Pons (tissue), 1 donor: ENCODE measurements around the gene DIO1.

ENCODE experiments used
- DNase-seq: peaks from one replicate; pipeline ENCODE4 v3.0.0-alpha.2; 2016; ENCODE audit warnings: low spot score

DIO1 gene

DNA sequence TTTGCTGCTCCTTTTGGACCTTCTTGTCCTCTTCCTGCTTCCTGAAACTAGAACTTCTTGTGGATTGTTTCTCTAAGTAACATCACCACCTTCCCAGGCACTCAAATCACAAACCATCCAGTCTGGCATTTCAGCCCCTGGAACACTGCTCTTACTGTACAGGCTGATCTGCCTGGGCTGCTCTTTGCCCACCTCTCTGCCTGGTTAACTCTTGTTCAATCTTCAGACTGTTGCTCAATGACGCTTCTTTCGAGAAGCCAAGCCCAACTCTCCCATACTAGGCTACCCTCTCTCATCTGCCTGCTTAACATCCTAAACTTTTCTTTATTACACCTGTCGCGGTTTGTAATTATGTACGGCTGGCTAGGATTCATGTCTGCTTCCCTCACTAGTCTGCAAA, 657 bp downstream of the DIO1 start:
- no peak for DNase-seq

DNA sequence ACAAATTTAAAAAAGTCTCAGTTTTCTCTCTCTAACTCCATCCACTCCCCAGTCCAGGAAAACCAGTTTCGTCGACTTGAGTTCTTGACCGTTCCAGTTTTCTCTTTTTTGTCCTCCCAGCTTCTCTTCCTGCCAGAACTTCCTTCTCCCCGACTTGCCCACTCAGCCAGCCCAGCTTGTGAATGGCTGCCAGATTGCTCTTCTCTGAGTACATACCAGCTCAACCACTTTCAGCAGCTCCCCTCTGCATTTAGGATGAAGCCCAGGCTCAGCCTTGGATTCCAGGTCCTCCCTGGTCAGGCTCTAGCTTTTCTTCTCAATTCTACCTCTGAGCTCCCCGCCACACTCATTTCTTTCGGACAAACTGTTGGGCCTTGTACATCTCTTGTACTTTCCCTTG, 1.4 kb downstream of the DIO1 start:
- no peak for DNase-seq

DNA sequence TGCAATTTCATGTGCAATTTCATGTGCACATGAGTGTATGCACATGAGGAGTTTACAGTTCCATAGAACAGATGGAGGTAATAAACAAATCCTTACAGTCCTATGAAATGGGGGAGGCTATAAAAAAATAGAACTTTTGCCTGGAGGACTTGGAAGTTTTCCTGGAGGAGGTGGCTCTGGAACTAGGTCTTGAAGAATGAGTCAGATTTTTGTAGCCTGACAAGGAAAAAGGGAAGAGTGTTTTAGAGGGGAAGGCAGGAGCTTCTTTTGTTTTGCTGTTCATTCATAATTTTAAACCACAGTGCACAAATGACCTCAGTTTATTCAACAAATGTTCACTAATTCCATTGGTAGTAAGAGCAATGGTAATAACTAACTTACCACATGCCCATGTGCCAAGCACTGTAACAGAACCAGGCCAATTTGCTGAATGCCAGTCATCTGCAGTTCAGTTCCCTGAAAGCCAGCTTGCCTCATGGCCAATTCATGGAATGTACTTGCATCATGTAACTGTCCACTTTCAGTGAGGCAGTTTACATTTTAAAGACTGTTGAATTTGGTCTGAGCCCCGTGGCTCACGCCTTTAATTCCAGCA, 2.7 kb downstream of the DIO1 start:
- DNase-seq: peak; percentile 37

DNA sequence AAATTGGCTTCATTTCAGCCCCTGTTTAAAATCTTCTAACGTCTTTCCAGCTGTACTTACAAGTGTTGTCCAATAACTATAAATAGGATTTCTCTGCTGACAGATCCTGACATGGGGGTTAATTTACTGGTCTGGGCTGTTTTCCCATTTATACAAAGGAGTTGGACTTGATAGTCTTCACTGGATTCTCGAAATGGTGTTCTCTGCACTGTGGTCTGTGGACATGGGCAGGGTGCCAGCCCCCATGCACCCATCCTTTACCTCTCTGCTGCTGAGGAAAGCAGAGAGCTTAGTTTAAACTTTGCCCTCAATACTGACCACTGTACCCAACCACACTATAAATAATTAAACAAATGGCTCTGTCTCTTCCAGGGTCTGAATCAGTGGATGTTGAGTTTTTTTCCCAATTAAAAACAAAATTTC, 5.2 kb downstream of the DIO1 start:
- DNase-seq: peak; percentile 23

DNA sequence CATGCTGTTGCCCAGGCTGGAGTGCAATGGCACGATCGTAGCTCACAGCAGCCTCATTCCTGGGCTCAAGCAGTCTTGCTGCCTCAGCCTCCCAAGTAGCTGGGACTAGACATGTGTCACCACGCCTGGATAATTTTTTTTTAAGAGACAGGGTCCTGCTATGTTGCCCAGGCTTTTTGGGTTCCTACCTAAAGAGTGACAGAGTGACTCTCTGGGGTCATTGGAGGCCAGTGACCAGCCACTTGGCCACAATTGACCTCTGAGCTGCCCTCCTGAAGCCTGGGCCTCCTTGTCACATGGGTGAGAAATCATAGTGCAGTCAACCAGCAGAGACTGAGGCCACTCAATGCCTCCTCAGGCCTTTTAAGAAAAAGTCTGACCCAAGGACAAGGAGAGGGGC, 5.7 kb downstream of the DIO1 start:
- no peak for DNase-seq

DNA sequence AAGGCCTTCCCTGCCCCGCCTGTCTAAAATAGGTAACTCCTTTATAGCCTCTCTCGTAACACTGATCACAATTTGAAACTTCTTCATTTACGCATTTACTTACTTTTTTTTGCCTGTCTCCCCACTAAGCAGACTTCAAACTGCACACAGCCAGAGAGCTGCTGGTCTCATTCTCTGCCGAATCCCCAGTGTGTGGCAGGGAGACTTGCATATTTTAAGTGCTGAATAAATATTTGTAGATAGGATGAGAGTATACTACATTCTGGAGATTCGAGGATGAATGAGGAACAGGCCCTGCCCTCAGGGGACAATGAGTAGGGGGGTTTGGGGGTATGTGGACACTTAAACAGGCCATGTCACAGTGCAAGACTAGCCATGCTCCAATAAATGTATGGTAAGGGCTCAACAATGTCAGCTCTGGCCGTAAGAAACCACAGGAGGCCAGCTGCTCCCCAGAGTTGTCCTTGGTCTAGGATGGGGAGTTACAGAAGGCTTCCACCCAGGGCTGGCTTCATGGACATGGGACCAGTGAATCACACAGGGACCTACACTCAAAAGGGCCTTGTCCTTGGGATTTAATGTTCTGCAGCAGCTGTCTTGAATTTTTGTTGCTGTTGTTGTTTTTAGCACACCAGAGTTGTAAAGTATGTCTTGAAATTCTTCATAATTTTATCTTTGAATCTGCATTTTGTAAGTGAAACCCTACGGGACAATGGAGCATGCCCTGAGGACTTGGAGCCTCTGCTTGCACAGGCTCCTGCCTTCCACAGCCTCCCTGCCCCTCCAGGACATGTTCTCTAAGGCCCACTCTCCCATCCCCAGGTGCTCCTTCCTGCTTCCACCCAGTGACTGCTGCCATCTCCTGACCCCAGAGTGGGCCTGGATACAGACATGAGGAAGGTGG, 8.5 kb downstream of the DIO1 start:
- no peak for DNase-seq

DNA sequence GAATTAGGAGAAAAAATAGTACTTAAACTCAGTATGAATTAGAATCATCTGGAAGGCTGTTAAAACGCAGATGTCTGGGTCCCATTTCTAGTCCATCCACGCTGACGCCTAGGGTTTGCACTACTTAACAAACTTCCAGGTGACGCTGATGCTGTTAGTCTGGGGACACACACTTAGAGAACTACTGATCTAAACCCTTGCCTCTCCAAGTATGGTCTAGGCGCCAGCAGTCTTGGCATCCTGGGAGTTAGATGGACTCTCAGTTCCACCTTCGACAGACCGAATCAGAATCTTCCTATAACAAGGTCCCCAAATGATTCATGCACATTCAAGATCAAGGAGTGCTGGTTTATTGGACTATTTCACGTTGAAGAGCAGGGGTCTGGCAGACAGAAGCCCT, 11.5 kb downstream of the DIO1 start:
- DNase-seq: no peak

DNA sequence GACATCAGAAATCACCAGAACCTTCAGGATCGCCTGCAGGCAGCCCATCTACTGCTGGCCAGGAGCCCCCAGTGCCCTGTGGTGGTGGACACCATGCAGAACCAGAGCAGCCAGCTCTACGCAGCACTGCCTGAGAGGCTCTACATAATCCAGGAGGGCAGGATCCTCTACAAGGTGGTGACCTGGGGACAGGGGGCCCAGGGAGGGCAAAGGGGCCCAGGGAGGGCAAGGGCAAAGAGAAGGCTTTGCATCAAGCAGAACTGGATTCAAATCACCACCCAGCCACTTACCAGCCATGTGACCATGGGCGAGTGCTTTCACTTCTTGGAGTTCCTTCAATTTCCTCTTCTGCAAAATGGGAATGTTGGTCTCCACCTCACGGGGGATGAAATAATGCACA, 12.1 kb downstream of the DIO1 start:
- no peak for DNase-seq

DNA sequence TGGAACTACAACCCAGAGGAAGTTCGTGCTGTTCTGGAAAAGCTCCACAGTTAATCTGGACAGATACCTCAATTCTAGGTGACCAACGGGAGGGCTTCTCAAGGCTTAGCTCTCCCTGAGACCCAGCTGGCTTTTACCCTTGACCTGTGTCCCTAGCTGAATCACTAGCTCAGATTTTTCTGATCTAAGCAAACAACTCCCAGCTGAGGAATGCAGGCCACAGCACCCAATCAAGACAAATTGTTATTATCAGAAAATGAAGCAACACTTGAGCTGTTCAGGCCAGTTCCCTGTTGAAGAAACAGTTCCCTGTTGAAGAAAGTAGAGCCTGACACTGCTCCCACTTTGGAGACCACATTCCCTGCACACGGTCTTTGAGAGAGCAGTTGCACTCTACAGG, 16.0 kb downstream of the DIO1 start:
- DNase-seq: no peak

DNA sequence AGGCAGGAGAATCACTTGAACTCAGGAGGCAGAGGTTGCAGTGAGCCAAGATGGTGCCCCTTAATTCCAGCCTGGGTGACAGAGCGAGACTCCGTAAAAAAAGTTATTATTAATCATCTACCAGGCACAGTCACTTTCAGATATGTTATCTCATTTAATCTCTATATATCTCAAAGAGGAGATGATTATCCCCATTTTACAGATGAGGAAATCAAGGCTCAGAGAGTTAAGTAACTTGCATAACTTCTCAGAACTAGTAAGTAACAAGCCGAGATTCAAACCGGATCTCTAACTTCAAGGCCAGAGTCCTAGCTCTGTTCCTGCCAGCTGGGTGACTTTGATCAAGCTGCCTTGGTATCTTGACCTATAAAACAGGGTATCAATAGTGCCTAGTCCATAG, 17.5 kb downstream of the DIO1 start:
- DNase-seq: no peak

DNA sequence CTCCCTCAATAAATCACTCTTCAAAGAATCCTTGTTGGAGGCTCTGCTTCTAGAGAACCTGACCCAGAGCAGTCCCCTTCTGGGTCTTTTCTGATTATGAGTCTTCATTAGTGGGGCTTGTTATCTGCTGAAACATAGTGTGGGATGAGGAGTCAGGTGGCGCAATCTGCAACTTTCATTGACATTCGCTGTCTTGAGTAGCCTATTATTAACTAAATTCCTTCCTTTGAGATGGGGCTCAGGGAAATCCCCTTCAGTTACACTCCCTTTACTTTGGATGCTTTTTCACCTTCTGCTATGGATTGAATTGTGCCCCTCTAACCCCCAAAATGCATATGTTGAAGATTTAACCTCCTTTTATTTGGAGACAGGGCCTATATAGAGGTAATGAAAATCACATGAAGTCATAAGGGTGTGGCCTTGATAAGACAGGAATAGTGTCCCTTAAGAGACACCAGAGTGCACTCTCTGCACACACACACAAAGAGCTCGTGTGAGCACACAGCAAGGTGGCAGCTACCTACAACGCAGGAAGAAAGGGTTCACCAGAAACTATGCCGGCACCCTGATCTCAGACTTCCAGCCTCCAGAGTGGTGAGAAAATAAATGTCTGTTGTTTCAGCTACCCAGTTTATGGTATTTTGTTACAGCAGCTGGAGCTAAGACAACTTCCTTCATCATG, 19.5 kb downstream of the DIO1 start:
- DNase-seq: no peak

DNA sequence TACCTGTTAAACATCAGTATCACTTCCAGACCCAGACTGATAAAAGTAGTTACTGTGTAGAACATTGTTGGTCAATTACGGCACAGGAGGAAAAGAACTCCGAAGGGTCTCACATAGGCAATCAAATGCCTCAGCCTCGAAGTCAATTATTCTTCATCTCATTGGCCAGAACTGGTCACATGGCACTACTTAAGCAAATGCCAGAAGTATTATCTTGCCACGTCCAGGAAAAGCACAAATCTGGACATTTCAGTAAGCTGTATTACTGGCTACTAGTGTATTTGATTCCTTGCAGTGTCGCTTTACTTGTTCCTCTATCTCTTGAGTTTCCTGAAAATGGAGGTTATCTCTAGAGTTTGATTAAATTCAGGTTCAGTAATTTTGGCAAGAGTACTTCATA, 24.4 kb downstream of the DIO1 start:
- DNase-seq: no peak

DNA sequence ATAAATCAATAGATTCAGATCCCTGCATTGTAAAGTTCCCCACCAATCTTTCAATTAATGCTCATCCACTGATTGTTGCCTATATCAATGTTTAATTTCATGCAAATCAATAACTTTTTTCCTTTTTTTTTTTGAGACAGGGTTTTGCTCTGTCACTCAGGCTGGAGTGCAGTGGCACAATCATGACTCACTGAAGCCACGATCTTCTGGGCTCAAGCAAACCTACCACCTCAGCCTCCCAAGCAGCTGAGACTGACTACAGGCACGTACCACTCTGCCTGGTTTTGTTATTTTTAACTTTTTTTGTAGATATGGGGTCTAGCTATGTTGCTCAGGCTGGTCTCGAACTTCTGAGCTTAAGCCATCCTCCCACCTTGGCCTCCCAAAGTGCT, 25.7 kb downstream of the DIO1 start:
- DNase-seq: no peak

DNA sequence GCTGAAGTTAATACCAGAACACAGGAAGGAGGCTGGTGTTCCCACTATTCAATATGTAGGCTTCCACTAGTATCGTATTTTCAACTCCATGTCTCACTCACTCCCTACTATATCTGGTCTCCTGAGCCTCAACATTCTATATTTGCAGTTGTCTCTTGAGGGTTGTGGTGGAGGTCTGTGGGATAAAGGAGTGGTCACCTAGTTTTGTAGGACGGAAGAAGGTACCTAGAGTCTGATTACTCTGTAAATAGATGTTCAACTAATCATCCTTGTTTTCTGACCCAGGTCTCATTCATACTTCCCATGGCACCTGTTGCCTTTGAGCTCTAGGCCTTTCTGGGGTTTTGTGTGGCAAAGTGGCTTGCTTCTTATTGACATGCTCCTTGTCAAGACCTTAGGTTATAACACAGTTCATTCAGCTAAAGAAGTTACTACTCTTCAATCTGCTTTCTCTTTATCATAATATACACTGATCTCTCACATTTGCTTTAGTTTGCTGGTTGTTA, 33.4 kb downstream of the DIO1 start:
- no peak for DNase-seq

DNA sequence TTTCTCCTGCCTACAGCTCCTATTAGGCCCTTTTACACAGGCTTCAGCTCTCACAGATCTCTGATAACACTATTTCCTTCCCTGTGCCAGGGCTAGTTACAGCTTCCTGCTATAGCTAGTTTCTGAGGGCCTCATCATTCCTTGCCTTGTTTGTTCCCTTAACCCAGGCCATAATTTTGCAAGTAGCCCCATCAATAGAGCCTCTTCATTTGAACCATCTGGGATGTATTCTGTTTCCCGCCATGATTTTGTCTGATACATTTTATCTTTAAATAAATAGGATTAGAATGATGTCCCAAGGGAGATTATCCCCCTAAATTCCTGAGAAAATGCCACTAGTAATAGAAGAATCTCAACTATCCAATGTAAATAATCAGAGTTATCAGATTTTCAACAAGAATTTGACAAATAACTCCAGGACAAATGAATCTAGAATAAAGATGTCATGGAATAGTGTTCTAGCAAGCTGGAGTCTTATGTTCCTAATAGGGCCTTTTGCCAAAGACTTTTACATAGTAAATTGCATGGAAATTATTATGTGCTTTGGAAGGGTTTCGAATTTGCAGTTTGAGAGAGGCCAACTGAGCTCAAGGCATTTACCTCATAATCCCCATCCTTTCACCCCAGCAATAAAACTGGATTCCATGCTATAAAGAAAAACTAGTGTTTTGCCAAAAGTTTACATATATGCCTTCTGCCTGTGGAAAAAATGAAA, 35.4 kb downstream of the DIO1 start:
- no peak for DNase-seq

DNA sequence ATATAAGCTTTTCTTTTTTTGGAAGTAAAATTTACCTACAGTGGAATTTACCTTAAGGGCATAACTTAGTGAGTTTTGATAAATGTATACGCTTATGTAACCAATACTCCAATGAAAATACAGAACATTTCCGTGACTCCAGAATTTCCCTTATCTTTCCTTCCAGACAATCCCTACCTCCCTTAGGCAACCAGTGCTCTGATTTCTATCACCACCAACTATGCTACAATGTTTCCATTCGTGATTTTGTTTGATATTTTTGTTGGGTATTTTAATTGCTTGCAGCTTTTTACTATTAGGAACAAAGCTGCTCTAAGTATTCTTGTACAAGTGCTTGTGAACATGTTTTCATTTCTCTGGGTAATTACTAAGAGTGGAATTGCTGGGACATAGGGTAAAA, 36.9 kb downstream of the DIO1 start:
- DNase-seq: no peak

DNA sequence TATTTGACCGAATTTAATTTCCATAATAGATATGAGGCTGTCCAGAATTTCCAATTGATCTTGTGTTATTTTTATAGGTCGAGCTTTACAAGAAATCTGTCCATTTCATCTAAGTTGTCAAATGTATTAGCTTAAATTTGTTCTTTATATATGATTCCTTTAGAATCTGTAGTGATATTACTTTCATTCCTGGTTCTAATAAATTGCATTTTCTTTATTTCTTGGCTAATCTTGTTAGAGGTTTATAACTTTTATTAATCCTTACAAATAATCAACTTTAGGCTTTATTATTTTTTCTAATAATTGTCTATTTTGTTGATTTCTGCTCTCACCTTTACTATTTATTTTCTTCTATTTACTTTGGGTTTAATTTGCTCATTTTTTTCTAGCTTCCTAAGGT, 37.5 kb downstream of the DIO1 start:
- no peak for DNase-seq

DNA sequence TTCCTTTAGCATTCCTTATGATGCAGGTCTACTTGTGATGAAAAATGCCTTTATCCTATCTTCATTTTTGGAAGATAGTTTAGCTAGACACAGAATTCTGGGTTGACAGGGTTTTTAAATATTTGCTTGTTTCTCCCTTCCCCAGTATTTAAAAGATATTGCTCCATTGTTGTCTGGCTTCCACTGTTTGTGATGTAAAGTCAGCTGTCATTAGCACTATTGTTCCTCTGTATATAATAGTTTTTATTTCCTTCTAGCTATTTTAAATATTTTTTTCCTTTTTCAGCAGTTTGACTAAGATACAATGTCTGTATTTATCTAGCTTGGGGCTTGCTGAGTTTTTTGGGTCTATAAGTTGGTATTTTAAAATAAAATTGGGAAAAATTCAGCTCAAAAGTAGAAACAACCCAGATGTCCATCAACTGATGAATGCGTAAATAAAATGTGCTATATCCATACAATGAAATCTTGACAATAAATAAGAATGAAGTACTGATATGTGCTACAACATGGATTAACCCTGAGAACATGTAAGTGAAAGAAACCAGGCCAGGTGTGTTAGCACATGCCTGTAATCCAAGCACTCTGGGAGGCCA, 40.3 kb downstream of the DIO1 start:
- no peak for DNase-seq

DNA sequence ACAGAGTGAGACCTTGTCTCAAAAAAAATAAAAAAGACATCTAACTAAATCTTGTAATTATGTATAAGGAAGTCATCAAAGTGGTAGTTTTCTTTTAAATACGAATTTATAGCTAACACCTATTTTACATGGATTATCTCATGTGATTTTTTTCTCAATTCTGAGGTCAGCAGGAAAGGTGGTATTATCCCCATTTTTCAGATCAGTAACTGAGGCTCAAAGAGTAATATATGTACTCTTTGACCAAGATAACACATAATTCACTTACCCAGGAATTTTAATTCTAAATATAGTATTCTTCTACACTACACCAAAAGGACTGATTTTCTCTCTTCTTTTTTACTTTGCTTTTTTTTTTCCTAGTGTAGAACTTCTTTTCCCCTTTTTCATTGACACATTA, 42.4 kb downstream of the DIO1 start:
- DNase-seq: no peak

DNA sequence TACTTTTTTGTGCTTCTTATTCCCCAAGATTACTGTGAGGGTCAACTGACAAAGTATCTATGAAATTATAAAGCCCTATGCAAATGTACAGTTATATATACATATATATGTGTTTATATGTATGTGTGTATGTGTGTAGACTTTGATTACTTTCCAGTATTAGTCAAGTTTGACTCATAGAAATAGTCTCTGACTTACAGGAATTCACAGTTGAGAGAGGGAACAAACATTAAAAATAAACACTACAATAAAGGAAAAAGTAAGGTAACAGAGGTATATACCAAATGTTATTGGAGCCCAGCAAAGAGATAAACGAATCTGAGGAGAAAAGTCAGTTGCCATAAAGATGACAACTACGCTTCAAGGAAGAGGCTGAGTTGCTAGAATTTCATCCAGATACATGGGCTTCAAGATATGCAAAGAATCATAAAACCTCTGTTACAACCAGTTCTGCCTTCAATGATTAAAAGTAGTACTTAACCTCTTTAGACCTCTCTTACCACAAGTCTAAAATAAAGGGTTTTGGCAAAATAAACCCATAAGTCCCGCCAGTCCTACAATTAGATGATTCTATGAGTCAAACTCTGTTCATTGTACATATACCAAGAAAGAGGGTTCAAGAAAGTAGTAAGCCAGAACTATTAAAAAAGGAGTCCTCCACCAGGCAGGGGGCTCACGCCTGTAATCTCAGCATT, 44.3 kb downstream of the DIO1 start:
- DNase-seq: no peak
